Measurements from ENCODE around the gene OR2T35.

OR2T35 gene

GRCh38 chr1:248625971-248626370 lies 19.1 kb downstream of the OR2T35 start:
- DNase-seq (ENCODE audit: low spot score), result no peak

- DNase-seq (ENCODE audit: low spot score), result no peak
Observed at GRCh38 chr1:248625166-248625565, 19.9 kb downstream of the OR2T35 start.

- peak; percentile 23 for DNase-seq (ENCODE audit: low spot score)
Observed at GRCh38 chr1:248622570-248623001, 22.5 kb downstream of the OR2T35 start.

GRCh38 chr1:248621770-248622169 lies 23.3 kb downstream of the OR2T35 start:
- DNase-seq (ENCODE audit: low spot score), result no peak

- DNase-seq (ENCODE audit: low spot score), result no peak
Observed at GRCh38 chr1:248618878-248619277, 26.2 kb downstream of the OR2T35 start.

- DNase-seq (ENCODE audit: low spot score), result no peak
Observed at GRCh38 chr1:248618119-248618518, 27.0 kb downstream of the OR2T35 start.

- no peak for DNase-seq (ENCODE audit: low spot score)
Observed at GRCh38 chr1:248613742-248614141, 31.3 kb downstream of the OR2T35 start.

GRCh38 chr1:248611883-248612414 lies 33.1 kb downstream of the OR2T35 start:
- DNase-seq (ENCODE audit: low spot score), result no peak

GRCh38 chr1:248610301-248610700 lies 34.8 kb downstream of the OR2T35 start:
- DNase-seq (ENCODE audit: low spot score), result no peak

- no peak for DNase-seq (ENCODE audit: low spot score)
Observed at GRCh38 chr1:248599396-248599795, 45.7 kb downstream of the OR2T35 start.

GRCh38 chr1:248597589-248597988 lies 47.5 kb downstream of the OR2T35 start, which contains the start of gene OR2T10:
TSS of gene OR2T10 (minus strand) at chr1:248597700. CDS start at chr1:248593768, 3,932 bp downstream.
- DNase-seq (ENCODE audit: low spot score), result no peak

- DNase-seq (ENCODE audit: low spot score), result no peak
Observed at GRCh38 chr1:248596615-248597014, 48.5 kb downstream of the OR2T35 start.

GRCh38 chr1:248593226-248593625 lies 51.9 kb downstream of the OR2T35 start:
- DNase-seq (ENCODE audit: low spot score), result no peak

GRCh38 chr1:248592655-248593054 lies 52.4 kb downstream of the OR2T35 start:
- DNase-seq (ENCODE audit: low spot score), result no peak

- no peak for DNase-seq (ENCODE audit: low spot score)
Observed at GRCh38 chr1:248590055-248590454, 55.0 kb downstream of the OR2T35 start.

GRCh38 chr1:248589334-248589733 lies 55.7 kb downstream of the OR2T35 start:
- no peak for DNase-seq (ENCODE audit: low spot score)
